MCF 10A (cell line): ENCODE measurements around the gene CACNG4. TPM values are rescaled to one million over a fixed set of nuclear protein-coding genes. Genes with fewer than 3 reads are reported as not detected.

Source experiments
- BruUV-seq: library from RNA; stranded (reverse); fragments of 400-500 nt; replicated peaks from 2 replicates; lab custom pipeline; 2021; lab: Mats Ljungman, UMichigan
- CTCF ChIA-PET: fragments of 300-600 bp; sonication (Branson Sonifier 250); formaldehyde crosslinking; extraction: SDS; loops from one replicate; lab custom pipeline; 2021; ENCODE audit warnings: antibody characterized with exemption, inconsistent platforms; lab: Yijun Ruan, JAX
- POLR2A ChIA-PET: fragments of 300-600, 350-650 bp; sonication (Branson Sonifier 250); formaldehyde crosslinking; extraction: SDS; loops from one replicate; lab custom pipeline; 2020; ENCODE audit warnings: antibody characterized with exemption, inconsistent platforms; lab: Yijun Ruan, JAX
- DNase-seq: peaks from one replicate; pipeline ENCODE4 v3.0.0-alpha.2; 2018; ENCODE audit not compliant: unreplicated experiment
- H3K27ac Mint-ChIP-seq: one replicate; pipeline ENCODE4 v1.8.0; 2022; ENCODE audit warnings: mild to moderate bottlenecking, low read depth, mixed read lengths; ENCODE audit not compliant: unreplicated experiment
- H3K27me3 Mint-ChIP-seq: one replicate; pipeline ENCODE4 v1.8.0; 2022; ENCODE audit warnings: mixed read lengths; ENCODE audit not compliant: insufficient read depth, unreplicated experiment
- H3K36me3 Mint-ChIP-seq: one replicate; pipeline ENCODE4 v1.8.0; 2022; ENCODE audit warnings: mild to moderate bottlenecking, moderate library complexity, mixed read lengths; ENCODE audit not compliant: insufficient read depth, unreplicated experiment
- H3K4me1 Mint-ChIP-seq: one replicate; pipeline ENCODE4 v1.8.0; 2022; ENCODE audit warnings: mixed read lengths; ENCODE audit not compliant: insufficient read depth, unreplicated experiment
- H3K4me3 Mint-ChIP-seq: one replicate; pipeline ENCODE4 v1.8.0; 2022; ENCODE audit warnings: mild to moderate bottlenecking, moderate library complexity, mixed read lengths; ENCODE audit not compliant: unreplicated experiment
- H3K9me3 Mint-ChIP-seq: one replicate; pipeline ENCODE4 v1.8.0; 2022; ENCODE audit warnings: mixed read lengths; ENCODE audit not compliant: unreplicated experiment
- CTCF ChIP-seq: fragments of 200-600 bp; IDR thresholded peaks from one replicate; pipeline ENCODE4 v1.8.0; 2022; ENCODE audit warnings: antibody characterized with exemption, mild to moderate bottlenecking; ENCODE audit not compliant: unreplicated experiment
- intact Hi-C: fragments of 100-400 bp; cut with micrococcal nuclease; formaldehyde crosslinking; loops from 2 replicates; pipeline ENCODE4 v1.14.1; 2022
- total RNA-seq: library from RNA; stranded (reverse); gene quantifications from 2 replicates; pipeline ENCODE4 v1.2.3, GENCODE V29; 2022

CACNG4 gene
- total RNA-seq, 1 experiment from 2014 or later: not detected

DNA sequence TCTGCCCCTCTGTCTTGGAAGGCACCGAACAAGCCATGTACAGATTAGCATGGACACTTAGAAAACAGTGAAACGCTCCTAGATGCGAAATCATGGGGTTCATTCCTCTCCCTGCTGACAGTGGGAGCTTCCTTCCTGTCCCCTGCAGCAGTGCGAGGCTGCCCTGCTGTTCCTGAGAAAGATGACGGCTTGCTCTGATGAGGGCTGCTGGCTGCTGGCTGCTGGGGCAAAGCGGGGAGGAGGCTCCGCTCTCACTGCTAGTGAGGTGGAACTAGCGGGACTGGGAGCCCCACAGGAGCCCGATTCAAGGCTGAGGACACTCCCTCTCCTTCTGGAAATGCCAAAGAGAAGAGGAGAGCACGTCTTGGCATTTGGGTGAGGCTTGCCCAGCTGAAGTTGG lies 25.9 kb upstream of the CACNG4 start:
- BruUV-seq: no TSS peak
- H3K9me3 Mint-ChIP-seq: no peaks in the 10 kb centered on the region
- TF ChIP-seq CTCF: no peak

GRCh38 chr17:66939461-66940114 lies 24.9 kb upstream of the CACNG4 start:
- no peaks in the 10 kb centered on the region for H3K36me3 Mint-ChIP-seq
- no peak for DNase-seq
- no peak for TF ChIP-seq CTCF
- peaks cover 5% of the 10 kb centered on the region for H3K4me1 Mint-ChIP-seq
- H3K27ac Mint-ChIP-seq: no peak overlapping the region
- H3K9me3 Mint-ChIP-seq: no peaks in the 10 kb centered on the region
- H3K27me3 Mint-ChIP-seq: peaks cover 75% of the 10 kb centered on the region
- BruUV-seq: no TSS peak
- intact Hi-C loops: no loop called here
- CTCF ChIA-PET: interaction anchor here (0.6 to 0.7 kb wide), 2 partner anchors 10 to 212 kb away, joined by 3 read pairs; no protein-coding TSS in a partner anchor
- no peak overlapping the region for H3K4me3 Mint-ChIP-seq
- POLR2A ChIA-PET: no interaction called here

More for the DNA sequence above, 25.9 kb upstream of the CACNG4 start:
- Mint-ChIP-seq H3K27ac (no peak overlapping the region), H3K36me3 (no peaks in the 10 kb centered on the region), H3K4me3 (no peak overlapping the region), H3K27me3 (peaks cover 65% of the 10 kb centered on the region), H3K4me1 (no peaks in the 10 kb centered on the region)
- intact Hi-C loops: no loop called here
- POLR2A ChIA-PET: interaction anchor here (0.6 kb wide), 2 partner anchors 123 to 582 kb away, joined by 3 read pairs; no protein-coding TSS in a partner anchor
- CTCF ChIA-PET: no interaction called here
- DNase-seq: no peak

GRCh38 chr17:66941249-66941648 lies 23.3 kb upstream of the CACNG4 start:
- no peak for DNase-seq
- intact Hi-C loops: no loop called here
- TF ChIP-seq CTCF: no peak
- H3K36me3 Mint-ChIP-seq: no peaks in the 10 kb centered on the region
- BruUV-seq: no TSS peak
- H3K27ac Mint-ChIP-seq: no peak overlapping the region
- H3K4me3 Mint-ChIP-seq: no peak overlapping the region
- peaks cover 80% of the 10 kb centered on the region for H3K27me3 Mint-ChIP-seq
- POLR2A ChIA-PET: no interaction called here
- peaks cover 8% of the 10 kb centered on the region for H3K4me1 Mint-ChIP-seq
- no peaks in the 10 kb centered on the region for H3K9me3 Mint-ChIP-seq
- CTCF ChIA-PET: no interaction called here

DNA sequence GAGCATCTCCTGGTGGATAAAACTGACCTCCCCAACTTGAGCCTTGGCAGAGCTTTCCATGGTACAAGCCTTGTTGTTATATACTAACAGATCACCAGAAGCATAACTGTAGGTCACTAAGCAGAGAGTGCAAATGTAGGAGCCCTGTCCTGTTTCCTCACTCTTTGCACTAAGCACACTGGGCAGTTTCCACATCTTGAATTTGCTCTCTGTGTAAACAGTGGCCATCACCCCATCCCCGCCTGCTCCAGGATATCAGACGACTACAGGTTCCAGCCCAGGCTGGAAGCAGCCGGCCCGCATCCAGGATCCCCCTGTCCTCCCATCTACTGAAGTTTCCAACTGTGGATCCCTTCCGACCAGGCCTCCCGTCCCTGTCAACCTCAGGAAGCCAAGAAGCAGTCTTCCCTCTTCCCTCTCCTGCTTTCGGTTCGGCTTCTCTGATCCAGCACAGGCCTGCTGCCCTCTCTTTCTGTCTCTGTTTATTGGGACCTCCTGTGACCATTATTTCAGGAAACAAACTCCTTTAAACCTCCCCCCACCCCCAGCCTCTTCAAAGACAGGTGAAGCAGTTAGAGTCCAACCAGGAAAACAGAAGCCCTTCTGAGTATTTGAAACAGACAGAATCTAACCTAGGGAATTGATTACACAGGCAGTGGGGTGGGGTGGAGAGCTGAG lies 22.6 kb upstream of the CACNG4 start:
- peaks cover 80% of the 10 kb centered on the region for H3K27me3 Mint-ChIP-seq
- no peak overlapping the region for H3K4me3 Mint-ChIP-seq
- BruUV-seq: no TSS peak
- H3K9me3 Mint-ChIP-seq: no peaks in the 10 kb centered on the region
- POLR2A ChIA-PET: no interaction called here
- CTCF ChIA-PET: no interaction called here
- H3K36me3 Mint-ChIP-seq: no peaks in the 10 kb centered on the region
- no peak overlapping the region for H3K27ac Mint-ChIP-seq
- TF ChIP-seq CTCF: no peak
- DNase-seq: no peak
- H3K4me1 Mint-ChIP-seq: peaks cover 8% of the 10 kb centered on the region
- intact Hi-C loops: no loop called here
